Hepatocyte (in vitro differentiated cells): ENCODE results near the gene TP63.
"Not testable (repeated sequence)": the region's sequence is repeated elsewhere in the genome, so short reads cannot be mapped to it uniquely, and the experiment has no call there.

Source experiments
- CTCF ChIP-seq: fragments of 200-600 bp; sonication (generic); IDR thresholded peaks from 2 replicates; pipeline ENCODE4 v1.5.1; 2016; ENCODE audit warnings: antibody characterized with exemption, mild to moderate bottlenecking; ENCODE audit not compliant: poor library complexity
- EZH2 ChIP-seq: fragments of 200-600 bp; sonication (generic); IDR thresholded peaks from 2 replicates; pipeline ENCODE4 v1.6.1; 2016; ENCODE audit warnings: antibody characterized with exemption, mild to moderate bottlenecking, borderline replicate concordance
- EZH2phosphoT487 ChIP-seq: fragments of 200-600 bp; sonication (generic); IDR thresholded peaks from one replicate; pipeline ENCODE4 v1.6.1; 2018; ENCODE audit warnings: antibody characterized with exemption, mild to moderate bottlenecking, low read depth, moderate library complexity; ENCODE audit not compliant: unreplicated experiment, severe bottlenecking

DNA sequence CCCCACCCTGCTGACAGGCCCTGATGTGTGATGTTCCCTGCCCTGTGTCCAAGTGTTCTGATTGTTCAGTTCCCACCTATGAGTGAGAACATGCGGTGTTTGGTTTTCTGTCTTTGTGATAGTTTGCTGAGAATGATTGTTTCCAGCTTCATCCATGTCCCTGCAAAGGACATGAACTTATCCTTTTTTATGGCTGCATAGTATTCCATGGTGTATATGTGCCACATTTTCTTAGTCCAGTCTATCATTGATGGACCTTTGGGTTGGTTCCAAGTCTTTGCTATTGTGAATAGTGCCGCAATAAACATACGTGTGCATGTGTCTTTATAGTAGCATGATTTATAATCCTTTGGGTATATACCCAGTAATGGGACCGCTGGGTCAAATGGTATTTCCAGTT is 119.8 kb downstream of the TP63 start:
- not testable (repeated sequence) for TF ChIP-seq CTCF, EZH2, EZH2phosphoT487
